HFF-Myc (cell line): Measurements from ENCODE around the gene ARPC5.

Experiments used
- DNase-seq: peaks from one replicate; pipeline ENCODE4 v3.0.0-alpha.2; 2011; ENCODE audit warnings: low read depth; ENCODE audit errors: extremely low read depth
- H3K4me3 ChIP-seq: replicated peaks from 2 replicates; pipeline ENCODE4 v1.5.1; 2011; ENCODE audit warnings: low read depth, mild to moderate bottlenecking, control low read depth, low read length
- TF ChIP-seq, protein P1 (sequence below): IDR thresholded peaks from 2 replicates; pipeline ENCODE4 v1.5.1; 2012; ENCODE audit warnings: mild to moderate bottlenecking, low read depth, low read length, control low read depth; ENCODE audit errors: missing control alignments

ARPC5 gene

GRCh38 chr1:183612407-183612806 lies 23.2 kb downstream of the ARPC5 start:
- no peak for DNase-seq
- TF ChIP-seq, protein P1, sequence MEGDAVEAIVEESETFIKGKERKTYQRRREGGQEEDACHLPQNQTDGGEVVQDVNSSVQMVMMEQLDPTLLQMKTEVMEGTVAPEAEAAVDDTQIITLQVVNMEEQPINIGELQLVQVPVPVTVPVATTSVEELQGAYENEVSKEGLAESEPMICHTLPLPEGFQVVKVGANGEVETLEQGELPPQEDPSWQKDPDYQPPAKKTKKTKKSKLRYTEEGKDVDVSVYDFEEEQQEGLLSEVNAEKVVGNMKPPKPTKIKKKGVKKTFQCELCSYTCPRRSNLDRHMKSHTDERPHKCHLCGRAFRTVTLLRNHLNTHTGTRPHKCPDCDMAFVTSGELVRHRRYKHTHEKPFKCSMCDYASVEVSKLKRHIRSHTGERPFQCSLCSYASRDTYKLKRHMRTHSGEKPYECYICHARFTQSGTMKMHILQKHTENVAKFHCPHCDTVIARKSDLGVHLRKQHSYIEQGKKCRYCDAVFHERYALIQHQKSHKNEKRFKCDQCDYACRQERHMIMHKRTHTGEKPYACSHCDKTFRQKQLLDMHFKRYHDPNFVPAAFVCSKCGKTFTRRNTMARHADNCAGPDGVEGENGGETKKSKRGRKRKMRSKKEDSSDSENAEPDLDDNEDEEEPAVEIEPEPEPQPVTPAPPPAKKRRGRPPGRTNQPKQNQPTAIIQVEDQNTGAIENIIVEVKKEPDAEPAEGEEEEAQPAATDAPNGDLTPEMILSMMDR = no peak
- no peak overlapping the region for H3K4me3 ChIP-seq

- no peak overlapping the region for H3K4me3 ChIP-seq
- no peak for DNase-seq
- TF ChIP-seq, protein P1 = no peak
Observed at GRCh38 chr1:183611021-183611420, 24.6 kb downstream of the ARPC5 start.

DNA sequence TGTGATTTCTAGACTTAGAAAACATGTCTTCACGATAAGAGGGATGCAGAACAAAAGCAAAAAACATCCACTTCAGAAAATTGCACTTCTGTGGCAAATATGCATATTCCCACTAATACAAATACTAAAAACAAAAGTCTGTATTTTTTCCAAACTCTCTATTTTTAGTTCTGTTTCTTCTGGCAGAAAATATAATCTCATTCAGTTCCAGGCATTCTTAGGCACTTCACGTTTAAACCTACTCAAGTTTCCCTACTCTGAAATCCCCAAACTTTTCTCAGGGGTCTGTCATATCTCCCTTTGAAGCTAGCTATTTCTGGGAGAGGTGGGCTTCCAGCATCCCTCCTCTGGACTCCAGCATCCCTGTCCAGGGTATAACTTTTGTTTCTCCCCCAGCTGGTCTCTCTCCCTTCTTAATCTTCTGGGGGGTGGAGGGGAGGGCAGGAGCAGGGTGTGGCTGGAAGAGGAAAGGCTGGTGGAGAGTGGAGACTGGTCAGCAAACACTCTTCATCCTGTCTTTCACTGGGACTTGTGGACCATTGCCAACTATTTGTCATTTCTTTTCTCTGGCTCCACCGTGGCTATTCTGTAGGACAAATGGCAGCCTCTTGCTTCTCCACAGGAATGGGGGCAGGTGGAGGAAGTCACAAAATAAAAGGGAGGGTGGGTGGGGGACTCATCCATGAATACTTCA lies 25.7 kb downstream of the ARPC5 start:
- TF ChIP-seq, protein P1 = no peak
- no peak for DNase-seq
- no peak overlapping the region for H3K4me3 ChIP-seq

DNA sequence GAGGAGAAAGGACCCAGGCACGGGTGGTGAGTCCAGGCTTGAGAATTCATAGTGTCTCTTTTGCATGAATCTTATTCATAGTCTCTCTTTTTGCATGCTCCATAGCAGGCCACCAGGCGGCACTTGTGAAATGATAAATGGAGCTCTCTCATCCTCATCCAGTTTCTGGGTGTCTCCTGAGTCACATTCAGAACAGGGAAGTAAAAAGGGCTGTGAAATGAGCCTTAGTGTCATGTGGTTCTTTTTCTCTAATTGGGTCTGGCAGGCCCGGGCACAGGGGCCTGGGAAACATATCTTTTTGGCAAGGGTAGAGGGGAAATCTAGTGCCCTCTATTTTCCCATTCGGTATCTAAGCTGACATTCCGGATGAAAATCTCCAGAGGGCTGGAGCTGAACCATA lies 26.3 kb downstream of the ARPC5 start:
- no peak for DNase-seq
- no peak overlapping the region for H3K4me3 ChIP-seq
- TF ChIP-seq, protein P1 = peak; percentile 50

DNA sequence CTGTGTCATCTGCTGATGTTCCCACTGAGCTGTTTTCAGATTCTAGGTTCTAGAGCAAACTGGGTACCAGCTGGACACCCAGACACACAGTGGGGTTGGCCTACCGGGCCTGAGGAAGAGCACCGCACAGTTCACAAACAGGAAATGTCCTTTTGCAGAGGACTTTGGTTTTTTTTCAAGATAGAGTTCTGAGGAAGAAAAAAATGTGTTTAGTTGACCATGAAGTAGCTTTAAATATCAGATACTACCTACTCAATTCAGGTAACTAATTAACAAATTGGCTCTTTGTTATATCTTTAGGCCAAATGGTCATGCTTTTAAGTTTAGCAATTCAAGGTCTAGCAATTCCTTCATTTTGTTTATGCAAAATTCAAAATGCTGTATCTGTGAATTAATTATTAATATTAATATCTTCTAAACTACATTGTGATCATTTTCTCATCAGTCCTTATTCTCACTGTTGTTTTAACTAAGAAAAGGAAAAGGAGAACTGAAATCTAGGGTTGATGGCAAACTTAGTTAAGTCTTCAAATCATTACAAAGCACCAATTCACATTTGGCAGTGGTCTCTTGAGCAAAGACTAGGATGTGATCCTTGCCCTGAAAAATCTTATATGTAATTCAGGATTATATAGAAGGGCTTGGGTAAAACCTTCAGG lies 28.1 kb downstream of the ARPC5 start:
- DNase-seq = no peak
- H3K4me3 ChIP-seq = no peak overlapping the region
- TF ChIP-seq, protein P1 = no peak

DNA sequence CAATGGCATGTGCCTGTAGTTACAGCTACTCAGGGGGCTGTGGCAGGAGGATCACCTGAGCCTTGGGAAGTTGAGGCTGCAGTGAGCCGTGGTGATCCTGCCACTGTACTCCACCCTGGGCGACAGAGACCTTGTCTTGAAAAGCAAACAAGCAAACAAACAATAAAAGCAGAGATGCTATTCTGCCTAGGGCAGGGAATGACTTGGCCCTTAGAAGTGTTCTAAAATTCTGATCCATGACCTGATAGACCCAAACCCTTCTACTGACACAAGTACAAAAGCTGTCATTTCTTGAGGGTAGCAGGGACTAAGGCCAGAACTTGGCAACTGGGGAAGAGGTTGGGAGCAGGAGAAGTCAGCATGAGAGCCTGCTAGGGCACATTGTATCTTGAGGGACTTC lies 29.7 kb downstream of the ARPC5 start:
- no peak overlapping the region for H3K4me3 ChIP-seq
- no peak for DNase-seq
- TF ChIP-seq, protein P1 = no peak
